Measurements from ENCODE around the gene IL25.

DNA sequence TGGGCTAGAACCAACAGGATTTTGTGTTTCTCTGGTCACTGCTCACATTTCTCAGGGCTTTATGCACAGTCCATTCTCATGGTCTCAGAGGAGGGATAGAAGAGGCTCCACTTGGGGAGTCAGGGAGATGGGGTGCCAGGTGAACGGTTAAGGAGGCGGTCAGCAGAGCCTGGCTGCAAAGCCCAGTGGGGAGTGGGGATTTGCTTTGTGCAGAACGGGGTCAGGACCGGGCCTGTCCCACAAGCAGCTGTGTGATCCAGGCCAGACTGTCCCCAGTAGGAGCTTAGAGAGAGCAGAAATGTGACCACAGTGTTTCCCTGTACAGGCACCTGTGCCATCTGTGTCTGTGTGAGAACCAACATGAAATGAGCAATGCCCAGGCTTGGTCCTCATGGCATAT, 8.4 kb downstream of the IL25 start:
- TF ChIP-seq, protein P1, sequence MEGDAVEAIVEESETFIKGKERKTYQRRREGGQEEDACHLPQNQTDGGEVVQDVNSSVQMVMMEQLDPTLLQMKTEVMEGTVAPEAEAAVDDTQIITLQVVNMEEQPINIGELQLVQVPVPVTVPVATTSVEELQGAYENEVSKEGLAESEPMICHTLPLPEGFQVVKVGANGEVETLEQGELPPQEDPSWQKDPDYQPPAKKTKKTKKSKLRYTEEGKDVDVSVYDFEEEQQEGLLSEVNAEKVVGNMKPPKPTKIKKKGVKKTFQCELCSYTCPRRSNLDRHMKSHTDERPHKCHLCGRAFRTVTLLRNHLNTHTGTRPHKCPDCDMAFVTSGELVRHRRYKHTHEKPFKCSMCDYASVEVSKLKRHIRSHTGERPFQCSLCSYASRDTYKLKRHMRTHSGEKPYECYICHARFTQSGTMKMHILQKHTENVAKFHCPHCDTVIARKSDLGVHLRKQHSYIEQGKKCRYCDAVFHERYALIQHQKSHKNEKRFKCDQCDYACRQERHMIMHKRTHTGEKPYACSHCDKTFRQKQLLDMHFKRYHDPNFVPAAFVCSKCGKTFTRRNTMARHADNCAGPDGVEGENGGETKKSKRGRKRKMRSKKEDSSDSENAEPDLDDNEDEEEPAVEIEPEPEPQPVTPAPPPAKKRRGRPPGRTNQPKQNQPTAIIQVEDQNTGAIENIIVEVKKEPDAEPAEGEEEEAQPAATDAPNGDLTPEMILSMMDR (IDR thresholded peaks at IDR 0.05) = no peak
- no peak for TF ChIP-seq POLR2AphosphoS5 (IDR thresholded peaks at IDR 0.05; ENCODE audit: low read depth, low read length)
